K562 (cell line): Measurements from ENCODE around the gene COPS6. TPM values are rescaled to one million over a fixed set of nuclear protein-coding genes. Genes with fewer than 3 reads are reported as not detected.
A peak's percentile ranks its signal among the peaks of the same experiment; 100 is the strongest.

ENCODE experiments used
- CBX5 ChIP-seq: IDR thresholded peaks from 2 replicates; pipeline ENCODE4 v1.6.1; 2014; ENCODE audit warnings: low read depth, borderline replicate concordance
- E2F1 ChIP-seq: sonication (generic); formaldehyde crosslinking; IDR thresholded peaks from 2 replicates; pipeline ENCODE4 v1.8.1; 2023; ENCODE audit warnings: mild to moderate bottlenecking, missing genetic modification reagents, moderate library complexity
- HNRNPUL1 ChIP-seq: fragments of 200-400 bp; formaldehyde crosslinking; IDR thresholded peaks from 2 replicates; pipeline ENCODE4 v1.6.1; 2017; ENCODE audit warnings: low read length
- MCM5 ChIP-seq: fragments of 450-650 bp; IDR thresholded peaks from 2 replicates; pipeline ENCODE4 v1.6.1; 2016; ENCODE audit warnings: low read depth
- MCM7 ChIP-seq, 2 experiments: fragments of 450-650 bp; IDR thresholded peaks; 2 replicates each; pipeline ENCODE4 v1.6.1; 2016 to 2018
- MLX ChIP-seq, 2 experiments: fragments of 450-650 bp in 1 of 2; sonication (generic) in 1 of 2; formaldehyde crosslinking; conservative IDR thresholded peaks; 2 replicates each; pipeline versions ENCODE4 v1.4.0 to v1.8.1; 2020 to 2022; ENCODE audit warnings: mild to moderate bottlenecking in 1 of 2, missing genetic modification reagents in 1 of 2
- MTF1 ChIP-seq: fragments of 250-450 bp; sonication (Bioruptor Pico); IDR thresholded peaks from 2 replicates; pipeline ENCODE4 v1.9.0; 2021; ENCODE audit warnings: moderate library complexity, mild to moderate bottlenecking, inconsistent platforms, borderline replicate concordance
- NFATC3 ChIP-seq: fragments of 450-650 bp; IDR thresholded peaks from 2 replicates; pipeline ENCODE4 v1.6.1; 2017; ENCODE audit warnings: mild to moderate bottlenecking
- NFE2L1 ChIP-seq: fragments of 450-650 bp; IDR thresholded peaks from 2 replicates; pipeline ENCODE4 v1.6.1; 2016; ENCODE audit warnings: missing genetic modification characterization, low read depth, mild to moderate bottlenecking, missing compliant biosample characterization, moderate library complexity, borderline replicate concordance
- PURB ChIP-seq: sonication (generic); formaldehyde crosslinking; IDR thresholded peaks from 2 replicates; pipeline ENCODE4 v1.9.0; 2021; ENCODE audit warnings: low read depth, mild to moderate bottlenecking, missing genetic modification reagents
- SMC3 ChIP-seq: conservative IDR thresholded peaks from 2 replicates; pipeline ENCODE4 v1.6.1; 2011; ENCODE audit warnings: low read depth, low read length, improper control_type of control experiment; ENCODE audit not compliant: insufficient read depth
- TGIF2 ChIP-seq: sonication (generic); formaldehyde crosslinking; IDR thresholded peaks from 2 replicates; pipeline ENCODE4 v1.8.1; 2022; ENCODE audit warnings: mild to moderate bottlenecking, missing genetic modification reagents, moderate library complexity
- ZNF140 ChIP-seq: fragments of 250-450 bp; sonication (Bioruptor Pico); IDR thresholded peaks from 2 replicates; pipeline ENCODE4 v1.8.0; 2021; ENCODE audit warnings: moderate library complexity, mild to moderate bottlenecking, inconsistent platforms
- polyA plus RNA-seq, 8 experiments: library from polyadenylated mRNA; depleted of rRNA in 4 of 8; stranded (reverse) in 5 of 8; unstranded in 3 of 8; fragments of >200 nt; fragmentation: Nextera tagmentation in 2 of 8; fragmentation: Illumina TruSeq in 1 of 8; extraction: Ambion mirVana in 2 of 8; extraction: Trizol in 1 of 8; gene quantifications; 2 replicates each; pipeline versions ENCODE4 v1.2.1 to v1.2.3, GENCODE V29; 2011 to 2014; ENCODE audit warnings: inconsistent platforms in 1 of 8, missing spikeins in 1 of 8
- total RNA-seq, 7 experiments: library from RNA; depleted of rRNA in 6 of 7; stranded (reverse); fragments of >200 nt in 6 of 7; fragmentation: Illumina TruSeq in 2 of 7; extraction: Trizol in 2 of 7; gene quantifications; 2 replicates each; pipeline versions ENCODE4 v1.2.1 to v1.2.3, GENCODE V29; 2011 to 2021; ENCODE audit warnings: low replicate concordance in 1 of 7
- TF ChIP-seq, protein P1 (sequence below): fragments of 450-650 bp; IDR thresholded peaks from 2 replicates; pipeline ENCODE4 v1.6.1; 2016; ENCODE audit warnings: mild to moderate bottlenecking, moderate library complexity

COPS6 gene
- total and polyA plus RNA-seq, 9 of the 15 experiments (the other 6 are each of a cell fraction or from before 2014, with no cell fraction given) = 63.0 to 331 (median 168) TPM

GRCh38 chr7:100080907-100081534, 7.7 kb upstream of the COPS6 start (continued):
- TF ChIP-seq, protein P1, sequence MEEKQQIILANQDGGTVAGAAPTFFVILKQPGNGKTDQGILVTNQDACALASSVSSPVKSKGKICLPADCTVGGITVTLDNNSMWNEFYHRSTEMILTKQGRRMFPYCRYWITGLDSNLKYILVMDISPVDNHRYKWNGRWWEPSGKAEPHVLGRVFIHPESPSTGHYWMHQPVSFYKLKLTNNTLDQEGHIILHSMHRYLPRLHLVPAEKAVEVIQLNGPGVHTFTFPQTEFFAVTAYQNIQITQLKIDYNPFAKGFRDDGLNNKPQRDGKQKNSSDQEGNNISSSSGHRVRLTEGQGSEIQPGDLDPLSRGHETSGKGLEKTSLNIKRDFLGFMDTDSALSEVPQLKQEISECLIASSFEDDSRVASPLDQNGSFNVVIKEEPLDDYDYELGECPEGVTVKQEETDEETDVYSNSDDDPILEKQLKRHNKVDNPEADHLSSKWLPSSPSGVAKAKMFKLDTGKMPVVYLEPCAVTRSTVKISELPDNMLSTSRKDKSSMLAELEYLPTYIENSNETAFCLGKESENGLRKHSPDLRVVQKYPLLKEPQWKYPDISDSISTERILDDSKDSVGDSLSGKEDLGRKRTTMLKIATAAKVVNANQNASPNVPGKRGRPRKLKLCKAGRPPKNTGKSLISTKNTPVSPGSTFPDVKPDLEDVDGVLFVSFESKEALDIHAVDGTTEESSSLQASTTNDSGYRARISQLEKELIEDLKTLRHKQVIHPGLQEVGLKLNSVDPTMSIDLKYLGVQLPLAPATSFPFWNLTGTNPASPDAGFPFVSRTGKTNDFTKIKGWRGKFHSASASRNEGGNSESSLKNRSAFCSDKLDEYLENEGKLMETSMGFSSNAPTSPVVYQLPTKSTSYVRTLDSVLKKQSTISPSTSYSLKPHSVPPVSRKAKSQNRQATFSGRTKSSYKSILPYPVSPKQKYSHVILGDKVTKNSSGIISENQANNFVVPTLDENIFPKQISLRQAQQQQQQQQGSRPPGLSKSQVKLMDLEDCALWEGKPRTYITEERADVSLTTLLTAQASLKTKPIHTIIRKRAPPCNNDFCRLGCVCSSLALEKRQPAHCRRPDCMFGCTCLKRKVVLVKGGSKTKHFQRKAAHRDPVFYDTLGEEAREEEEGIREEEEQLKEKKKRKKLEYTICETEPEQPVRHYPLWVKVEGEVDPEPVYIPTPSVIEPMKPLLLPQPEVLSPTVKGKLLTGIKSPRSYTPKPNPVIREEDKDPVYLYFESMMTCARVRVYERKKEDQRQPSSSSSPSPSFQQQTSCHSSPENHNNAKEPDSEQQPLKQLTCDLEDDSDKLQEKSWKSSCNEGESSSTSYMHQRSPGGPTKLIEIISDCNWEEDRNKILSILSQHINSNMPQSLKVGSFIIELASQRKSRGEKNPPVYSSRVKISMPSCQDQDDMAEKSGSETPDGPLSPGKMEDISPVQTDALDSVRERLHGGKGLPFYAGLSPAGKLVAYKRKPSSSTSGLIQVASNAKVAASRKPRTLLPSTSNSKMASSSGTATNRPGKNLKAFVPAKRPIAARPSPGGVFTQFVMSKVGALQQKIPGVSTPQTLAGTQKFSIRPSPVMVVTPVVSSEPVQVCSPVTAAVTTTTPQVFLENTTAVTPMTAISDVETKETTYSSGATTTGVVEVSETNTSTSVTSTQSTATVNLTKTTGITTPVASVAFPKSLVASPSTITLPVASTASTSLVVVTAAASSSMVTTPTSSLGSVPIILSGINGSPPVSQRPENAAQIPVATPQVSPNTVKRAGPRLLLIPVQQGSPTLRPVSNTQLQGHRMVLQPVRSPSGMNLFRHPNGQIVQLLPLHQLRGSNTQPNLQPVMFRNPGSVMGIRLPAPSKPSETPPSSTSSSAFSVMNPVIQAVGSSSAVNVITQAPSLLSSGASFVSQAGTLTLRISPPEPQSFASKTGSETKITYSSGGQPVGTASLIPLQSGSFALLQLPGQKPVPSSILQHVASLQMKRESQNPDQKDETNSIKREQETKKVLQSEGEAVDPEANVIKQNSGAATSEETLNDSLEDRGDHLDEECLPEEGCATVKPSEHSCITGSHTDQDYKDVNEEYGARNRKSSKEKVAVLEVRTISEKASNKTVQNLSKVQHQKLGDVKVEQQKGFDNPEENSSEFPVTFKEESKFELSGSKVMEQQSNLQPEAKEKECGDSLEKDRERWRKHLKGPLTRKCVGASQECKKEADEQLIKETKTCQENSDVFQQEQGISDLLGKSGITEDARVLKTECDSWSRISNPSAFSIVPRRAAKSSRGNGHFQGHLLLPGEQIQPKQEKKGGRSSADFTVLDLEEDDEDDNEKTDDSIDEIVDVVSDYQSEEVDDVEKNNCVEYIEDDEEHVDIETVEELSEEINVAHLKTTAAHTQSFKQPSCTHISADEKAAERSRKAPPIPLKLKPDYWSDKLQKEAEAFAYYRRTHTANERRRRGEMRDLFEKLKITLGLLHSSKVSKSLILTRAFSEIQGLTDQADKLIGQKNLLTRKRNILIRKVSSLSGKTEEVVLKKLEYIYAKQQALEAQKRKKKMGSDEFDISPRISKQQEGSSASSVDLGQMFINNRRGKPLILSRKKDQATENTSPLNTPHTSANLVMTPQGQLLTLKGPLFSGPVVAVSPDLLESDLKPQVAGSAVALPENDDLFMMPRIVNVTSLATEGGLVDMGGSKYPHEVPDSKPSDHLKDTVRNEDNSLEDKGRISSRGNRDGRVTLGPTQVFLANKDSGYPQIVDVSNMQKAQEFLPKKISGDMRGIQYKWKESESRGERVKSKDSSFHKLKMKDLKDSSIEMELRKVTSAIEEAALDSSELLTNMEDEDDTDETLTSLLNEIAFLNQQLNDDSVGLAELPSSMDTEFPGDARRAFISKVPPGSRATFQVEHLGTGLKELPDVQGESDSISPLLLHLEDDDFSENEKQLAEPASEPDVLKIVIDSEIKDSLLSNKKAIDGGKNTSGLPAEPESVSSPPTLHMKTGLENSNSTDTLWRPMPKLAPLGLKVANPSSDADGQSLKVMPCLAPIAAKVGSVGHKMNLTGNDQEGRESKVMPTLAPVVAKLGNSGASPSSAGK = no peak
- TF ChIP-seq SMC3 = 0 out of 2 replicates have a peak, but pooled peaks have one; percentile 1
- TF ChIP-seq HNRNPUL1 = no peak
- no peak for TF ChIP-seq ZNF140 (CRISPR knock-in tag)
- TF ChIP-seq MTF1 (CRISPR knock-in tag) = no peak
- no peak for TF ChIP-seq NFE2L1 (tag)
- TF ChIP-seq PURB = no peak
- no peak for TF ChIP-seq MCM7 (IDR thresholded peaks at IDR 0.05)
- TF ChIP-seq CBX5 = no peak
- TF ChIP-seq TGIF2 = no peak
- no peak for TF ChIP-seq MCM5
- TF ChIP-seq NFATC3 = no peak
- 0 out of 4 replicates have a peak, but pooled peaks of 1 of the 2 experiments have one; percentile 6 for TF ChIP-seq MLX (CRISPR knock-in tag; conservative IDR thresholded peaks at IDR 0.05)
- TF ChIP-seq E2F1 (CRISPR knock-in tag) = no peak
